Panc1 (cell line): ENCODE results near the gene KLRD1. TPM values are rescaled to one million over a fixed set of nuclear protein-coding genes. Genes with fewer than 3 reads are reported as not detected.
"Not testable (repeated sequence)": the region's sequence is repeated elsewhere in the genome, so short reads cannot be mapped to it uniquely, and the experiment has no call there.

Source experiments
- ATAC-seq: fragments of 200-7000 bp; cut with Tn5 transposase; 2 replicates; pipeline ENCODE4 v1.9.1; 2020; ENCODE audit warnings: mild to moderate bottlenecking, moderate library complexity
- BruUV-seq: library from RNA; stranded (reverse); fragments of 400-500 nt; replicated peaks from 2 replicates; lab custom pipeline; 2021; lab: Mats Ljungman, UMichigan
- CTCF ChIA-PET: fragments of 300-600 bp; sonication (Branson Sonifier 250); formaldehyde crosslinking; loops from one replicate; lab custom pipeline; 2022; ENCODE audit warnings: antibody characterized with exemption; lab: Charles Lee
- POLR2A ChIA-PET: fragments of 300-600 bp; sonication (Branson Sonifier 250); formaldehyde crosslinking; loops from one replicate; lab custom pipeline; 2022; ENCODE audit warnings: antibody characterized with exemption; lab: Charles Lee
- DNase-seq: peaks from one replicate; pipeline ENCODE4 v3.0.0-alpha.2; 2010; ENCODE audit warnings: low read depth, low spot score
- H3K27ac ChIP-seq: 2 replicates; pipeline ENCODE4 v1.5.1; 2011; ENCODE audit warnings: mild to moderate bottlenecking, low read length, inconsistent platforms
- H3K27me3 ChIP-seq: fragments of 200-500 bp; sonication (Bioruptor generic); 2 replicates; pipeline ENCODE4 v1.6.0; 2014; ENCODE audit warnings: low read length, inconsistent platforms; ENCODE audit not compliant: control insufficient read depth, insufficient read depth
- H3K36me3 ChIP-seq: fragments of 200-500 bp; sonication (Bioruptor generic); 2 replicates; pipeline ENCODE4 v1.5.1; 2014; ENCODE audit warnings: inconsistent platforms, mild to moderate bottlenecking, low read length, moderate library complexity; ENCODE audit not compliant: control insufficient read depth, insufficient read depth
- H3K4me1 ChIP-seq: 2 replicates; pipeline ENCODE4 v1.5.1; 2011; ENCODE audit warnings: inconsistent platforms, mild to moderate bottlenecking, low read length, moderate library complexity; ENCODE audit not compliant: control insufficient read depth, insufficient read depth
- H3K4me3 ChIP-seq, 2 experiments: 2 replicates each; pipeline ENCODE4 v1.5.1; 2011 to 2012; ENCODE audit warnings: low read depth in 2 of 2, low read length in 2 of 2, mild to moderate bottlenecking in 2 of 2, inconsistent platforms in 1 of 2, moderate library complexity in 1 of 2
- H3K9me3 ChIP-seq: fragments of 200-500 bp; sonication (Bioruptor generic); 2 replicates; pipeline ENCODE4 v1.5.1; 2014; ENCODE audit warnings: low read depth, mild to moderate bottlenecking, inconsistent platforms, low read length, moderate library complexity; ENCODE audit not compliant: control insufficient read depth, insufficient read depth
- CTCF ChIP-seq: fragments of 450-650 bp; IDR thresholded peaks from 2 replicates; pipeline ENCODE4 v1.5.1; 2017; ENCODE audit warnings: mild to moderate bottlenecking
- POLR2AphosphoS5 ChIP-seq: IDR thresholded peaks from 2 replicates; pipeline ENCODE4 v1.6.1; 2012; ENCODE audit warnings: mild to moderate bottlenecking, low read depth, low read length, moderate library complexity
- REST ChIP-seq, 2 experiments: IDR thresholded peaks; 2 replicates each; pipeline ENCODE4 v1.6.1; 2011 to 2012; ENCODE audit warnings: low read depth in 2 of 2, control low read depth in 1 of 2, low read length in 1 of 2, mild to moderate bottlenecking in 1 of 2, moderate library complexity in 1 of 2; ENCODE audit not compliant: insufficient read depth in 1 of 2
- SIN3A ChIP-seq: IDR thresholded peaks from 2 replicates; pipeline ENCODE4 v1.6.1; 2012; ENCODE audit warnings: low read depth, mild to moderate bottlenecking, low read length, moderate library complexity, borderline replicate concordance; ENCODE audit not compliant: insufficient read depth
- TCF7L2 ChIP-seq: IDR thresholded peaks from 2 replicates; pipeline ENCODE4 v1.6.1; 2011; ENCODE audit warnings: mild to moderate bottlenecking, low read depth, low read length, inconsistent platforms
- in situ Hi-C: cut with HindIII; loops from 2 replicates; pipeline ENCODE4 v1.10.0; 2016; ENCODE audit warnings: low sequenced_read_pairs, low pct_unique_long_range_greater_than_20kb
- intact Hi-C: fragments of 100-400 bp; cut with micrococcal nuclease; formaldehyde crosslinking; loops from one replicate; pipeline ENCODE4 v1.10.0; 2022; ENCODE audit not compliant: unreplicated experiment
- total RNA-seq: library from RNA; stranded (reverse); gene quantifications from one replicate; pipeline ENCODE4 v1.2.1, GENCODE V29; 2021; ENCODE audit not compliant: unreplicated experiment

KLRD1 gene
- total RNA-seq, 1 experiment from 2014 or later, result not detected

GRCh38 chr12:10351457-10351856, 43.8 kb downstream of the KLRD1 start:
- ATAC-seq, H3K27me3 ChIP-seq, POLR2A ChIA-PET, H3K4me1 ChIP-seq, DNase-seq, CTCF ChIA-PET, H3K4me3 ChIP-seq, H3K27ac ChIP-seq, BruUV-seq, in situ Hi-C loops, intact Hi-C loops, H3K9me3 ChIP-seq, H3K36me3 ChIP-seq: not testable (repeated sequence)

- intact Hi-C loops (no loop called here), in situ Hi-C loops (no loop called here)
- H3K27me3 ChIP-seq, result no peaks in the 10 kb centered on the region
- TF ChIP-seq REST (IDR thresholded peaks at IDR 0.05; ENCODE audit: insufficient read depth in 1 of 2, low read depth in 2 of 2, low read length in 1 of 2) (no peak), TCF7L2 (no peak), POLR2AphosphoS5 (no peak), SIN3A (no peak), CTCF (no peak; the same call in 1 of the 2 replicates)
- H3K4me1 ChIP-seq, result no peaks in the 10 kb centered on the region
- ChIA-PET POLR2A (no interaction called here), CTCF (no interaction called here)
- no peaks in the 10 kb centered on the region for H3K36me3 ChIP-seq
- no peaks in the 10 kb centered on the region for H3K9me3 ChIP-seq
- BruUV-seq, result no TSS peak
- no peak overlapping the region for H3K27ac ChIP-seq
- ATAC-seq (no peak), DNase-seq (no peak)
- H3K4me3 ChIP-seq, result no peak overlapping the region
These were observed 46.4 kb downstream of the KLRD1 start for GRCh38 chr12:10354071-10354470.

- CTCF ChIA-PET, result no interaction called here
- POLR2A ChIA-PET, result no interaction called here
- Histone ChIP-seq H3K27ac (no peak overlapping the region), H3K4me1 (no peaks in the 10 kb centered on the region), H3K9me3 (no peaks in the 10 kb centered on the region), H3K36me3 (no peaks in the 10 kb centered on the region), H3K4me3 (no peak overlapping the region), H3K27me3 (no peaks in the 10 kb centered on the region)
- in situ Hi-C loops (no loop called here), intact Hi-C loops (no loop called here)
- DNase-seq (no peak), ATAC-seq (no peak)
- TF ChIP-seq TCF7L2 (no peak), REST (IDR thresholded peaks at IDR 0.05; ENCODE audit: insufficient read depth in 1 of 2, low read depth in 2 of 2, low read length in 1 of 2) (no peak), SIN3A (no peak), POLR2AphosphoS5 (no peak), CTCF (no peak)
- no TSS peak for BruUV-seq
These were observed 46.8 kb downstream of the KLRD1 start for GRCh38 chr12:10354502-10354901.
